Measurements from ENCODE around the gene CDH2. TPM values are rescaled to one million over a fixed set of nuclear protein-coding genes. Genes with fewer than 3 reads are reported as not detected.

CDH2 gene
- total RNA-seq, 1 donor from 2014 or later: 106 TPM

DNA sequence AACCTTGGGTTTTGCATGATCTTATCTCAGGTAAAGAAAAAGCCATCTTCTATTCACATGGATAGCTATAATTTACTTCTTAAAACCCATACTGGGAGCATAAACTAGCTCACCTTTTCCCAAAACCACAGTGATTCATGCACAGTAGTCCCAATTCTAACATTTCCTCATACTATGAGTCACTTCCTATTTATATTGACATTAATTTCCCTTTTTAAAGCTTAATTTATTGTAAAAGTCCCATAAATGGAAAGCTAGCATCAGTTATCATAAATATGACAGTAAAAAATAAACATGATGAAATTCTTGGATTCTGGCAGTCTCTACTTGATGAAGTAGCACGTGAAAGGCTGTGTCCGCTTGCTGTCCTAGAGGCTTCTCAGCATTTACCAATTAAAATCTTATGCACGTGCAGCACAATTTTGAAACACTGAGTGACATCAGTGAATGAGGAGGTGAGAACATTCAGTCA, 180.1 kb downstream of the CDH2 start:
- DNase-seq (ENCODE audit: low read depth): peak; percentile 62

- no peak for DNase-seq (ENCODE audit: low read depth)
Observed at GRCh38 chr18:27995770-27996502, 181.0 kb downstream of the CDH2 start.

DNA sequence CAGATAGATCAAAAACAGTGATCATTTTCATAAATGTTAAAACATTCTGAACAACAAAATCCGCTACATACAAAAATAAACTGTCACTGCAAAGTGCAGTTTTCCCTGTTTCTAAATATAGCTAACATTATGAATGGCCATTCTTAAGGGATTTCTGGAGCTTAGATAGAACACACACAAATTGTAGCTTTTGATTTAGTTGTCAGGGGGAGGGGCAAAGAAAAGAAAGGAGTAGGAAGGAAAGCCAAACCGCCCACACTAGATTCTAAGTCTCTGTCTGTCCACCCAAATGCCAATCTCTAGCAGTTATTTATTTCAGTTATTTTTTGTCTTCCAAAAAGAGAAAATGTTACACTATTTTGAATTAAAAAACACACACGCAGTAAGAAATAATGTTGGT, 182.4 kb downstream of the CDH2 start:
- no peak for DNase-seq (ENCODE audit: low read depth)

DNA sequence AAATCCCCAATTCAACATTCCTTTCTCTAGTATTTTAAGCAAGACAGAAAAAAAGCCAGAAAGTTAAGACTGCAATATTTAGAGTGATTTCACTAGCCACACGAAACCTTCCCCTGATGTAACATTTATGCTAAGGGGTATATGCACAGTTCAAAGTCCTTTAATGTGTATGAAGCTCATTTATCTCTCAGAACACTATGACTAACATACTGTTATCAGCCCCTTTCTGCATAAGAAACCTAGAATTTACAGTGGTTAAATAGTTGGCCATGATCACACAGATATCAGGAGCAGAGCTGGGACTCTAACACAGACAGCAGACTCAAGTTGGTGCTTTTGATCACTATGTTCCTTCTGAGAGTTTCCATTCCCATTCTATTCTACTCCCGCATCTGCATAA, 185.5 kb downstream of the CDH2 start:
- DNase-seq (ENCODE audit: low read depth): no peak

DNA sequence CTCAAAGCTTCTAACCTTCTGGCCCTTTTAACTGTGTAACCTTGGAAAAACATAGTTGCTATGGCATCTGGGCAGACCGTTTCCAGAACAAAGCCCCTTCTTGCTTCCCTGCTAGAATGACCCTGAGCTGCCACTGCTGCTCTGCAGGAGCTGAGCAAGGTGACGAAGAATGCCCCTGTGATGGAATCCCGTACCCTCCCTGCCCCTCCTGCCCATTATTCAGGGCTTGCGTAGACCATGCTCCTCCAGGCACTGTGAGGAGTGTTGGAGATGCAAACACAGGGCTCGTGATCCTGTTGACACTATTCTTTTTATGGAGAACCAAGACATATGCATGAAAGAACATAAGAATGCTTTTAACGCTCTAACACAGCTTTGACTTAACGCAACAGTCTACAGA, 191.1 kb downstream of the CDH2 start:
- DNase-seq (ENCODE audit: low read depth): no peak

GRCh38 chr18:27983780-27984179, 193.2 kb downstream of the CDH2 start:
- DNase-seq (ENCODE audit: low read depth): no peak

- no peak for DNase-seq (ENCODE audit: low read depth)
Observed at GRCh38 chr18:27976806-27977408, 200.0 kb downstream of the CDH2 start.

- no peak for DNase-seq (ENCODE audit: low read depth)
Observed at GRCh38 chr18:27970321-27970720, 206.6 kb downstream of the CDH2 start.

DNA sequence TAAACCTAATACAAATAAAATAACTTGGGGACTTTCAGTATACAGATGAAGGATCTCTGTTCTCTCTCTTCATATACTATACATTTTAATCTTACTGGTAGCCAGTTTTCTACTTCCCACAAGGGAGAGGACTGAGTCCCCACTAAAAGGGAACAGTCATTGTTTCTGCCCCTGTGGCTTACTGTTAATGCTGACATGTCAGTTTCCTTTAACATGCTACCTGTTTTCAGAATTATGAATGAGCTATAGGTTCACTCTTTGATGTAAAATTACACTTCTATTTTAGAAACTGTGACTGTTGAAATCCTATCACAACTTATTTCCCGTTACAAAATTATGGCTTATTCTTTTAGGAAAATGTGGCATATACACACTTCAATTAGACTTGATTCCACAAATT, 207.7 kb downstream of the CDH2 start:
- no peak for DNase-seq (ENCODE audit: low read depth)

DNA sequence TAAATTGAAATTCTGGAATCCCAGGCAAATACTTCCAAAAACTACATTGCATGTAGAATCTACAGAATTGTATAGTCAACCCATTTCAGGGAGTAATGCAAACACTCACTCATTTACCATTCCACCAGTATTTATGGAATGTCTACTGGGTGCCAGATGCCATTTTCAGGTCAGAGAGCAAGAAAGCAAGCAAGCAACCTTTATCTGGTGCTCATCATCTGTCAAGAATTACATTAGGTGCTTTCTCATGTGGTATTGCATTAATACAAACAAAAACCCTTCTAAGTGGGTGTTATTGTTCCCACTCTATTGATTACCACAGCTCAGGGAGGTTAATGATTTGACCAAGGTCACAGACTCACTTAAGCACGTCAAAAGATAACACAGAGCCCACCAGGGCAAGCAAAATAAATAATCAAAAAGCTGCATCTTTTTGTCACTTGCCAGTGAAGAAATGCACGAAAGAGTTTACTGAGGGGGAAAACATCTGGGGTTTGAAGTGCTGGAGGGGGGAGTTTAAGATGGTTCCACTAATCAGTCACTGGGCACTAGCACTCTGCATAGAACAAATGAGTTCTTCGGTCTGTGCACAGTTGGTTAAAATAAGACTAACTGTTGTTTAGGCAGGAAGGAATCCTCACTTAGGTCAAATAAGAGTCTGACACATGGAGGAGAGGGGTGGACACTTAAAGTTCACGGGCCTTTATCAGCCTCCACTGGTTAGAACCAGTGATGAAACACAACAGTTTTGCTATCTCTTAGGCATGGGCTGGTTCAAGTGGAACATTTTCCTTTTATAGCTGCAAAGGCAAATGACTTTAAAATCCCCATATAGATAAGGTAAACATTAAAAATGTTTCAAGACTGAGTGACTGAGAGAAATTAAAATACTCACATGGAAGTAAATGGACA, 208.8 kb downstream of the CDH2 start:
- DNase-seq (ENCODE audit: low read depth): peak; percentile 25

DNA sequence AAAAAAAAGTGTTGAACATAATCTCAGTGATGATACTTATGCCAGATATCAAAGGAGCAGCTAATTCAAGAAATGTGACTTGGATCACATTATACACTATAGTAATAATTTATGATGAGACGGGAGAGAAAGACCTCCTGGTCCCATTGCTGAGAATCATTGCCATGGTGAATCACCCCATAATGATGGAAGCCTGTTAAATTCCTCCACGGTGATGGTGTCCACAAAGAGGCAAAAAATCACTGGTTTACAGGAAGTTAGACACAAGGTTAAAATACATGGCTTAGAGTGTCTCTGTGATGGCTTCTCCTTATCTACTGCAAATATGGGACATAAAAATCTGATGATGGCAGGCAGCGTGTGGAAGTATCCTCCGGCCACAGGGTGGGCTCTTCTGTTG, 210.0 kb downstream of the CDH2 start:
- DNase-seq (ENCODE audit: low read depth): no peak

- peak; percentile 73 for DNase-seq (ENCODE audit: low read depth)
Observed at GRCh38 chr18:27964811-27965210, 212.1 kb downstream of the CDH2 start.

DNA sequence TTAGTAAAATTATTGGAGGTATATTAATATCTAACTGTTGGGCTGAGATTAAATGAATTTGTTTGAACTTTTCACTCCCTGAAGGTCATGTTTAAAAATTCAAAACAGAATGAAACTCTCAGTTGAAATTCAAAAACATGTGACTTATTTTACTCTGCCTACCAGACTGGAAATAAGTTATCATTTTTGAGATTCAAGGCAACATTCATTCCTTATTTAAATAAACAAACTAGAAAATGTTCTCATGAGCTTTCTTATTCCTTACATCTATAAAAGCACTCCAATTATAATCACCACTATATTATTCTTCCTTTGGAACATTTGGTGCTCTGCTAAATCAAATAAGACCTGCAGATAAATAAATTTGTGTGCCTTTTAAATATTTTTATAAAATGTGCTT, 217.8 kb downstream of the CDH2 start:
- no peak for DNase-seq (ENCODE audit: low read depth)

DNA sequence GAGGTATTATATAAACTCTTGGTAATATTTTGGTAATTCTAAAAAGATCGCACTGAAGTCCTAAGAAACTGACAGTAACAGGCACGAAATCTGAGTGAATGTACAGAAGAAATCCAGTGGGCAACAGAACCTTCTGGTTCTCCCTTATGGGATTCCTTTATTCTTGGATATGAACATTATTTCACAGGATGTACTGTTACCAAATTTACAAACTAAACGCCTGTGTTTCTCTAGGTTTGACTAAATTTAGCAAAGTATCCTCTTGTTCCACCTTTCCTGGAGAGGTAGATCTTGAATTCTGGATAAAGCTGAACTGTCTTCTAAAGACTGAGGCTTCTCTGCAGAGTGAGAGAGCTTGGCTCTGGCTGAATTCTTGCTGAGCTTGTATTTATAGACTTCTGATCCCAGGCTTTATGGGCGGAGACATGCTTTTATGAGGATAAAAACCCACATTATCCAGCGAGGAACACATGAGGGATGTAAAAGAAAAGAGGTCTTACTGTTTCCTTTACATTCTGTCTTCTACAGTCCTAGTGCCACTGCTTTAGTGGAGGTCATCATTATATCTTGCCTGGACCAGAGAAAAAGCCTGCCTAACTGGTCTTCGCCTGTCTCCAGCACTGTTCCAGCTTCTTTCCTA, 220.8 kb downstream of the CDH2 start:
- DNase-seq (ENCODE audit: low read depth): no peak

DNA sequence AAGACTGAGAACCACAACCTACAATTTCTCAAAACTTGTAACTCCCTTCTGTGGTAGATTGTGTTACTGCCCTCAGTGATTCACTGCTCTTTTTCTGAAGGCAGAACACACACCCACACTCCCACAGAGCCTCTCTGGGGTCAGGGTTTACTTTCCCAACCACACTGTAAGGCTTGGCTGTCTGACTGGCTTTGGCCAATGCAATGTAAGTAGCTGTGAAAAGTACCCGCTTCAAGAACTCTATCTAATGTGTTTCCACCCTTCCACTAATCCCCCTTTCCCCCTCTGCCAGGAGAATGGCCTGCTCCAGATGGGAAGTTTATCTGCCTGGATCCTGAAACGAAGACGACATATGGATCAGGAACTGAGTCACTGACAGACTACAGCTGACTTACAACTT, 222.7 kb downstream of the CDH2 start:
- peak; percentile 78 for DNase-seq (ENCODE audit: low read depth)

DNA sequence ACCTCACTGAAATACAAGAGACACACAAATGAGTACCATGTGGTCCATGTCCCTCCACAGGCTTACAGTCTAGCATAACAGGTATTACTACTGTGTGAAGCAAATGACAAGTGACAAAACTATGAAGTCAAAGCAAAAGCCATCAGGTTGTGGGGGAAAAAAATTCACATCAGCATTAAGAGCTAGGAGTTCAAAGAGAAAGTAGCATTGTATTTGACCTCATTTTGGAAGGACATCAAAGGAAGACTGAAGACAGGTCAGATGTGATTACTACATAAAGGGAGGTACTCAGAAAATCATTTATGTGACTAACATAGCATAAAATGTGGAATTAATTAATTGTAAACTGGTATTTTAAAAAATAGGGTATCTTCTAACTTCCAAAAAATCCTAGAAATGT, 224.2 kb downstream of the CDH2 start:
- DNase-seq (ENCODE audit: low read depth): no peak

DNA sequence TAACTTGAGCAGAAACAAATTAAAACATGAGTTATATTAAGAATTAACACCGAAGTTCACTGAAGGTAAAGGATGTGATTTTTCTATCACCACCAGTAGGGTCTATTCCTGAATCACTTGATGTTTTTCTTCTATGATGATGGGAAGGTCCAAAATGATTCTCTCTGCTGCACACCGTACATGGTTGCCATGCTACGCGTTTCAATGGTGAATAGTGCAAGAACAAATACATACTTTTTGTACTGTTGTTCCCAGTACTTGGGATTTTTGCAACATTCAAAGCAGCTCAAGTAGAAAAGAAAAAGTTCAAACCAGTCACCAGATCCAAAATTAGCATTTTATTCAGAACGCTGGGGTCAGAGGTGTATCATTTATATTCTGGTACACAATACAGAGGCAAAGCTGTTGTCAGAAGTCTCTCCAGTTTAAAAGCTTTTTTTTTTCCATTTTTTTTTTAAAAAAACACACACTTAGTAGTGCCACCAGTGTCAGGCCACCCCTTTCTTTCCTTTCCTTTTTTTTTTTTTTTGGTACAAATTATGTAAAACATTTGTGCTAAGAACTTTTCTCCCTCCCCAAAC, 226.2 kb downstream of the CDH2 start:
- DNase-seq (ENCODE audit: low read depth): no peak

GRCh38 chr18:27948986-27949385, 227.9 kb downstream of the CDH2 start:
- DNase-seq (ENCODE audit: low read depth): no peak

- peak; percentile 26 for DNase-seq (ENCODE audit: low read depth)
Observed at GRCh38 chr18:27942706-27943105, 234.2 kb downstream of the CDH2 start.

- DNase-seq (ENCODE audit: low read depth): no peak
Observed at GRCh38 chr18:27931535-27931934, 245.4 kb downstream of the CDH2 start.

DNA sequence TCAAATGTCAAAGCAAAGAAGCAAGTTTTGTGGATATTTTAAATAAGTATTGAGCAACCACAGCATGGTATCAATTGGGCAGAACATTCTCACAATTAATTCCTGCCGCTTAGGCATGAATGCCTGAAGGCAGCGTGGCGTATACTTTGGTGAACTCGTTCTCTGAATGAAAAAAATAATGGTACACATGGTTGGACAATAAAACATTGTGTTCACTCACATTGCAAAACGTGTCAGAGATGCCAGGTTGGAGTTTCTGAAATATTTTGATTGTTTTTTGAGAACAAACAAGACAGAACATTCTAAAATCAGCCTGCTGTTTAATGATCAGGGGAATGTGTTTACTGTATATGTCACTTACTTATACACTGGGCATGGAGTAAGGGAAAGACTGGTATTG, 254.2 kb downstream of the CDH2 start:
- DNase-seq (ENCODE audit: low read depth): peak; percentile 72

All from renal cortical epithelial cell (primary cell).